ENCODE results near the gene C1QA.

DNA sequence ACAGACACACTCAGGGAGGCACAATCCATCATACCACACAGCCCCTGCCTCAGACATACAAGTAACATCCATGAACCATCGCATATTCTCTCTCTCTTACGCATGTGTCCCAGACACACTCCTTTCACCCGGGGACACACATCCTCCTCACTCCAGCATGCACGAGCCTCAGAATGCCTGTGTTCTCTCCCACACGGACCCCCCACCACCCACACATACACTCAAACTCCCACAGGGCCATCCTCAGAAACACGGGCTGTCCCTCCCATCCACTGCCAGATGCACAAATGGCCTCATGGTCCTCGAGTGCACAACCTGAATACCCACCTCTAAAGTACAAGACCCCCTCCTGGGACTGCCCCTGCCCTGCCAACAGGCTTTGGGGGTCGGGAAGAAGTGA is 4.8 kb downstream of the C1QA start:
- no peak for TF ChIP-seq TCF12 (IDR thresholded peaks at IDR 0.05)
- TF ChIP-seq, protein P1, sequence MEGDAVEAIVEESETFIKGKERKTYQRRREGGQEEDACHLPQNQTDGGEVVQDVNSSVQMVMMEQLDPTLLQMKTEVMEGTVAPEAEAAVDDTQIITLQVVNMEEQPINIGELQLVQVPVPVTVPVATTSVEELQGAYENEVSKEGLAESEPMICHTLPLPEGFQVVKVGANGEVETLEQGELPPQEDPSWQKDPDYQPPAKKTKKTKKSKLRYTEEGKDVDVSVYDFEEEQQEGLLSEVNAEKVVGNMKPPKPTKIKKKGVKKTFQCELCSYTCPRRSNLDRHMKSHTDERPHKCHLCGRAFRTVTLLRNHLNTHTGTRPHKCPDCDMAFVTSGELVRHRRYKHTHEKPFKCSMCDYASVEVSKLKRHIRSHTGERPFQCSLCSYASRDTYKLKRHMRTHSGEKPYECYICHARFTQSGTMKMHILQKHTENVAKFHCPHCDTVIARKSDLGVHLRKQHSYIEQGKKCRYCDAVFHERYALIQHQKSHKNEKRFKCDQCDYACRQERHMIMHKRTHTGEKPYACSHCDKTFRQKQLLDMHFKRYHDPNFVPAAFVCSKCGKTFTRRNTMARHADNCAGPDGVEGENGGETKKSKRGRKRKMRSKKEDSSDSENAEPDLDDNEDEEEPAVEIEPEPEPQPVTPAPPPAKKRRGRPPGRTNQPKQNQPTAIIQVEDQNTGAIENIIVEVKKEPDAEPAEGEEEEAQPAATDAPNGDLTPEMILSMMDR (IDR thresholded peaks at IDR 0.05) = no peak
